Mesothelial cell of epicardium (in vitro differentiated cells): Measurements from ENCODE around the gene NLRP4. TPM values are rescaled to one million over a fixed set of nuclear protein-coding genes. Genes with fewer than 3 reads are reported as not detected.

Source experiments
- DNase-seq, 2 experiments: peaks; one replicate each; pipeline ENCODE4 v3.0.0; 2021; ENCODE audit warnings: low spot score in 2 of 2; ENCODE audit not compliant: unreplicated experiment in 2 of 2
- H3K27ac Mint-ChIP-seq: 2 replicates; pipeline ENCODE4 v1.8.0; 2021; ENCODE audit warnings: mixed read lengths
- H3K27me3 Mint-ChIP-seq: 2 replicates; pipeline ENCODE4 v1.8.0; 2021; ENCODE audit warnings: low read depth, mixed read lengths
- H3K36me3 Mint-ChIP-seq: 2 replicates; pipeline ENCODE4 v1.8.0; 2021; ENCODE audit warnings: mixed read lengths
- H3K4me1 Mint-ChIP-seq: 2 replicates; pipeline ENCODE4 v1.8.0; 2021; ENCODE audit warnings: mixed read lengths
- H3K4me3 Mint-ChIP-seq: 2 replicates; pipeline ENCODE4 v1.8.0; 2021; ENCODE audit warnings: mild to moderate bottlenecking, moderate library complexity, mixed read lengths
- H3K9me3 Mint-ChIP-seq: 2 replicates; pipeline ENCODE4 v1.8.0; 2021; ENCODE audit warnings: mixed read lengths
- total RNA-seq: library from RNA; stranded (reverse); gene quantifications from 3 replicates; pipeline ENCODE4 v1.2.1, GENCODE V29; 2021
- TF ChIP-seq, protein P1 (sequence below): fragments of 200-600 bp; sonication (generic); IDR thresholded peaks from one replicate; pipeline ENCODE4 v1.5.0; 2021; ENCODE audit warnings: antibody characterized with exemption; ENCODE audit not compliant: unreplicated experiment

Gene NLRP4
- total RNA-seq, 1 donor from 2014 or later: not detected

DNA sequence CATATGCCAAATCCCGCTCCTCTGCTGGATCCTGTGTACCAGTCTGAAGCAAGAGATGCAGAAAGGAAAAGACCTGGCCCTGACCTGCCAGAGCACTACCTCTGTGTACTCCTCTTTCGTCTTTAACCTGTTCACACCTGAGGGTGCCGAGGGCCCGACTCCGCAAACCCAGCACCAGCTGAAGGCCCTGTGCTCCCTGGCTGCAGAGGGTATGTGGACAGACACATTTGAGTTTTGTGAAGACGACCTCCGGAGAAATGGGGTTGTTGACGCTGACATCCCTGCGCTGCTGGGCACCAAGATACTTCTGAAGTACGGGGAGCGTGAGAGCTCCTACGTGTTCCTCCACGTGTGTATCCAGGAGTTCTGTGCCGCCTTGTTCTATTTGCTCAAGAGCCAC is 22.1 kb downstream of the NLRP4 start:
- TF ChIP-seq, protein P1, sequence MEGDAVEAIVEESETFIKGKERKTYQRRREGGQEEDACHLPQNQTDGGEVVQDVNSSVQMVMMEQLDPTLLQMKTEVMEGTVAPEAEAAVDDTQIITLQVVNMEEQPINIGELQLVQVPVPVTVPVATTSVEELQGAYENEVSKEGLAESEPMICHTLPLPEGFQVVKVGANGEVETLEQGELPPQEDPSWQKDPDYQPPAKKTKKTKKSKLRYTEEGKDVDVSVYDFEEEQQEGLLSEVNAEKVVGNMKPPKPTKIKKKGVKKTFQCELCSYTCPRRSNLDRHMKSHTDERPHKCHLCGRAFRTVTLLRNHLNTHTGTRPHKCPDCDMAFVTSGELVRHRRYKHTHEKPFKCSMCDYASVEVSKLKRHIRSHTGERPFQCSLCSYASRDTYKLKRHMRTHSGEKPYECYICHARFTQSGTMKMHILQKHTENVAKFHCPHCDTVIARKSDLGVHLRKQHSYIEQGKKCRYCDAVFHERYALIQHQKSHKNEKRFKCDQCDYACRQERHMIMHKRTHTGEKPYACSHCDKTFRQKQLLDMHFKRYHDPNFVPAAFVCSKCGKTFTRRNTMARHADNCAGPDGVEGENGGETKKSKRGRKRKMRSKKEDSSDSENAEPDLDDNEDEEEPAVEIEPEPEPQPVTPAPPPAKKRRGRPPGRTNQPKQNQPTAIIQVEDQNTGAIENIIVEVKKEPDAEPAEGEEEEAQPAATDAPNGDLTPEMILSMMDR: no peak
- no peaks in the 10 kb centered on the region for H3K27me3 Mint-ChIP-seq
- H3K27ac Mint-ChIP-seq: no peak overlapping the region
- H3K36me3 Mint-ChIP-seq: peaks cover 4% of the 10 kb centered on the region
- DNase-seq: no peak
- no peak overlapping the region for H3K4me3 Mint-ChIP-seq
- H3K4me1 Mint-ChIP-seq: no peaks in the 10 kb centered on the region
- H3K9me3 Mint-ChIP-seq: peaks cover 52% of the 10 kb centered on the region

DNA sequence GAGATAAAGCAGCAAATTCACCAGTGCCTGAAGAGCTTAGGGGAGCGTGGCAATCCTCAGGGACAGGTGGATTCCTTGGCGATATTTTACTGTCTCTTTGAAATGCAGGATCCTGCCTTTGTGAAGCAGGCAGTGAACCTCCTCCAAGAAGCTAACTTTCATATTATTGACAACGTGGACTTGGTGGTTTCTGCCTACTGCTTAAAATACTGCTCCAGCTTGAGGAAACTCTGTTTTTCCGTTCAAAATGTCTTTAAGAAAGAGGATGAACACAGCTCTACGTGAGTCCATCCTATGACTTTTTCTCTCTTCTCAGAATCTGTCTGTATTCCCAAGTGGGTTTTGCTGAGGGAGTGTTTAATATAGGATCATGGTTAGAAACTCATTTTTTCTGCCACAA is 22.6 kb downstream of the NLRP4 start:
- Mint-ChIP-seq H3K4me1 (no peaks in the 10 kb centered on the region), H3K27ac (no peak overlapping the region), H3K27me3 (no peaks in the 10 kb centered on the region), H3K36me3 (peaks cover 4% of the 10 kb centered on the region), H3K9me3 (peaks cover 47% of the 10 kb centered on the region), H3K4me3 (no peak overlapping the region)
- TF ChIP-seq, protein P1: no peak
- no peak for DNase-seq

DNA sequence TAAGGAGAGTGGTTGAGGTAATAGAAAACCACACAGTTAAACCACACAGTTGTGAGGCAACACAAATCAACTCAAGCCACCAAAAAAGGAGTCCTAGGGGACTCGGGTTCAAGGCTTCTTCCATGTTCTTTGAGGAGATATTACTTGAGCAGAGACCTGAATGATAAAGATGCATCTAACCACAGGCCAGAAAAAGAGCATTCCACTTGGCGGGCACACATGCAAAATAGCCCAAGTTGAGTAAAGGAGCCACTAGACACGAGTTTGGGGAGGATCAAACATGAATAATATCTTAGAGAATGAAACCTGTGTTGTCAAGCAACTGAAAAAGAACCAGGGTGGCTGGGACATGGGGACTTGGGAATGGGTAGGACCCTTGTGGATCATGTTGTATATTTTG is 30.2 kb downstream of the NLRP4 start:
- no peaks in the 10 kb centered on the region for H3K27me3 Mint-ChIP-seq

DNA sequence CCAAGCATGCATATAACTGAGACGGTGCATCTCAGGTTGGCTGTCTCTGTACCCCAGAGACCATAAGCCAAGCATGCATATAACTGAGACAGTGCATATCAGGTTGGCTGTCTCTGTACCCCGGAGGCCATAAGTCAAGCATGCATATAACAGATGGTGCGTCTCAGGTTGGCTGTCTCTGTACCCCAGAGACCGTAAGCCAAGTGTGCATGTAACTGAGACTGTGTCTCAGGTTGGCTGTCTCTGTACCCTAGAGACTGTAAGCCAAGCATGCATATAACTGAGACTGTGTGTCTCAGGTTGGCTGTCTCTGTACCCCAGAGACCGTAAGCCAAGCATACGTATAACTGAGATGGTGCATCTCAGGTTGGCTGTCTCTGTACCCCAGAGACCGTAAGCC is 30.8 kb downstream of the NLRP4 start:
- Mint-ChIP-seq H3K4me3 (no peak overlapping the region), H3K36me3 (peaks cover 10% of the 10 kb centered on the region), H3K27me3 (no peaks in the 10 kb centered on the region), H3K27ac (no peak overlapping the region), H3K9me3 (peaks cover 59% of the 10 kb centered on the region), H3K4me1 (no peaks in the 10 kb centered on the region)
- TF ChIP-seq, protein P1: no peak
- no peak for DNase-seq

More for the DNA sequence above, 30.2 kb downstream of the NLRP4 start:
- peaks cover 62% of the 10 kb centered on the region for H3K9me3 Mint-ChIP-seq
- peaks cover 10% of the 10 kb centered on the region for H3K36me3 Mint-ChIP-seq
- H3K27ac Mint-ChIP-seq: no peak overlapping the region
- TF ChIP-seq, protein P1: no peak
- no peak overlapping the region for H3K4me3 Mint-ChIP-seq
- no peaks in the 10 kb centered on the region for H3K4me1 Mint-ChIP-seq
- DNase-seq: no peak

DNA sequence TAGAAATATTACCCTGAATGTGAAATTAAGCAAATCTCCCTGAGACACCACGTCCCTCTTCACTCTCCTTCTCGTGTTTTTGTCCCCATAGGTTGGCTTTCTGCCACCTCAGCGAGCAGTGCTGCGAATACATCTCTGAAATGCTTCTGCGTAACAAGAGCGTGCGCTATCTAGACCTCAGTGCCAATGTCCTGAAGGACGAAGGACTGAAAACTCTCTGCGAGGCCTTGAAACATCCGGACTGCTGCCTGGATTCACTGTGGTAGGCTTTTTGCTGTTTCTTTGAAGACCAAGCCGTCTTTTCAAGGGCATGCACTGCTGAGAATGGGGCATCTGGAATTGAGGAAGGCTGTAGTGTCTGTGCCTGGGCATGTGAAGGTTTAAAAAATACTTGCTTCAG is 34.4 kb downstream of the NLRP4 start:
- Mint-ChIP-seq H3K36me3 (peaks cover 15% of the 10 kb centered on the region), H3K4me3 (no peak overlapping the region), H3K27ac (no peak overlapping the region), H3K9me3 (peaks cover 55% of the 10 kb centered on the region), H3K27me3 (no peaks in the 10 kb centered on the region), H3K4me1 (no peaks in the 10 kb centered on the region)
- no peak for DNase-seq
- TF ChIP-seq, protein P1: no peak

DNA sequence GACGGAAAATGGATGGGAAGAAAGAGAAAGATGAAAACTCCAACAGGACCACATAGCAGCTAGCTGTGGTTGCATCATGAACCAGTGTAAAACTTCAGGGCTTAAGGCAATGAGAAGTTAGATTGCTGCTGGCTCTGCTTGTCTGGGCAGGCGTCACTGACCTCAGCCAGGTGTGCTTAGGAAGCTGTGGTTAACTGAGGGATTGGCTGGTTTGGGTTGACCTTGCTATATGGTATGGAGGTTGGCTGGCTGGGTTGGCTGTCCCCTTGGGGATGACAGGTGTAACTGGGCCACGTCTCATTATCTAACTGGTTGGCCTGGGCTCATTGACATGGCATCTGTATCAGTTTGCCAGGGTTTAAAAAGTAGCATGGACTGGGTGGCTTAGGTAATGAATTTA is 40.9 kb downstream of the NLRP4 start:
- H3K4me1 Mint-ChIP-seq: no peaks in the 10 kb centered on the region
- H3K36me3 Mint-ChIP-seq: peaks cover 5% of the 10 kb centered on the region
- H3K27ac Mint-ChIP-seq: no peak overlapping the region
- TF ChIP-seq, protein P1: no peak
- no peak overlapping the region for H3K4me3 Mint-ChIP-seq
- no peaks in the 10 kb centered on the region for H3K27me3 Mint-ChIP-seq
- DNase-seq: no peak
- peaks cover 64% of the 10 kb centered on the region for H3K9me3 Mint-ChIP-seq
